Measurements from ENCODE around the gene MUC21. TPM values are rescaled to one million over a fixed set of nuclear protein-coding genes. Genes with fewer than 3 reads are reported as not detected.
"Not testable (repeated sequence)": the region's sequence is repeated elsewhere in the genome, so short reads cannot be mapped to it uniquely, and the experiment has no call there.

Gene MUC21
- total RNA-seq, 4 donors from 2014 or later, result 219 to 945 (median 271) TPM

DNA sequence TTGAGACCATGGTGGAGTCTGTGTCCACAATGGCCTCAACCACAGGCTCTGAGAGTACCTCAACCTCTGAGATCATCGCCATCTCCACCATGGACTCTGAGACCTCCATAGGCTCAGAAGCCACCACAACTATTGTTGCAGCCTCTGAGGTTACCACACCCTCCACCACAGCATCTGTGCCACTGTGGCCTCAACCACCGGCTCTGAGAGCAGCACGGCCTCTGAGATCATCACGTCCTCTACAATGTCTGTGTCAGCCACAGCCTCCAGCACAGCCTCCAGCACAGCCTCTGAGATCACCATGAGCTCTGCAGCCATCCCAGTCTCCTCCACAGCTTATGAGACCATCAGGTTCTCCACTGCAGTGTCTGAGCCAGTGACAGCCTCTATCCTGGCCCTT, 19.4 kb upstream of the MUC21 start:
- 78 to 80% methylated on average over 4 of the region's 4 CpGs for WGBS, 2 donors
- Histone ChIP-seq H3K4me1 (peaks cover 0 to 39% (median 0%) of the 10 kb centered on the region in 3 donors), H3K36me3 (no peaks in the 10 kb centered on the region), H3K9me3 (no peaks in the 10 kb centered on the region), H3K27ac (peak overlapping the region in 2 of 4 donors; percentile 48 to 62), H3K4me3 (no peak overlapping the region), H3K27me3 (no peaks in the 10 kb centered on the region)
- TF ChIP-seq, protein P1, sequence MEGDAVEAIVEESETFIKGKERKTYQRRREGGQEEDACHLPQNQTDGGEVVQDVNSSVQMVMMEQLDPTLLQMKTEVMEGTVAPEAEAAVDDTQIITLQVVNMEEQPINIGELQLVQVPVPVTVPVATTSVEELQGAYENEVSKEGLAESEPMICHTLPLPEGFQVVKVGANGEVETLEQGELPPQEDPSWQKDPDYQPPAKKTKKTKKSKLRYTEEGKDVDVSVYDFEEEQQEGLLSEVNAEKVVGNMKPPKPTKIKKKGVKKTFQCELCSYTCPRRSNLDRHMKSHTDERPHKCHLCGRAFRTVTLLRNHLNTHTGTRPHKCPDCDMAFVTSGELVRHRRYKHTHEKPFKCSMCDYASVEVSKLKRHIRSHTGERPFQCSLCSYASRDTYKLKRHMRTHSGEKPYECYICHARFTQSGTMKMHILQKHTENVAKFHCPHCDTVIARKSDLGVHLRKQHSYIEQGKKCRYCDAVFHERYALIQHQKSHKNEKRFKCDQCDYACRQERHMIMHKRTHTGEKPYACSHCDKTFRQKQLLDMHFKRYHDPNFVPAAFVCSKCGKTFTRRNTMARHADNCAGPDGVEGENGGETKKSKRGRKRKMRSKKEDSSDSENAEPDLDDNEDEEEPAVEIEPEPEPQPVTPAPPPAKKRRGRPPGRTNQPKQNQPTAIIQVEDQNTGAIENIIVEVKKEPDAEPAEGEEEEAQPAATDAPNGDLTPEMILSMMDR (IDR thresholded peaks at IDR 0.05), result no peak
- TF ChIP-seq POLR2A (IDR thresholded peaks at IDR 0.05), result no peak
- DNase-seq, result no peak
- intact Hi-C loops (cut with DNase I), result no loop called here

DNA sequence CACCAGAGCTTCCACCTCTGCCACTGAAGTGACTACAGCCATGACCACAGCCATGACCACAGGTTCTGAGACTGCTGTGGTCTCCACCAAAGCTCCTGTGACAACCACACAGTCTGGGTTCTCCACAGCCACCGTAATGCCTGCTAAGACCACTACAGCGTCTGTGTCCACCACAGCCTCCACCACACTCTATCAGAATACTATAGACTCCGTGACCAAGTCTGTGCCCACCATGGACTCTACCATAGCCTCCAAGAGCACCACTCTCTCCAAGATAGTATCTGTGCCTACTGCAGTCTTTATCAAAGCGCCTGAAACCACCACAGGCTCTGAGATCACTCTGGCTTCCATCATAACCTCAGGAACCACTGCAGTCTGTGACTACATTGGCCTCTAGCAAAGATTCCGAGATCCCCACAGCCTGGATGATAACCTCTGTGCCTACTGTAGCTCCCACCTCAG, 18.3 kb upstream of the MUC21 start:
- Histone ChIP-seq H3K4me3 (no peak overlapping the region), H3K4me1 (peaks cover 0 to 43% (median 0%) of the 10 kb centered on the region in 3 donors), H3K36me3 (no peaks in the 10 kb centered on the region), H3K27ac (no peak overlapping the region), H3K9me3 (no peaks in the 10 kb centered on the region), H3K27me3 (no peaks in the 10 kb centered on the region)
- 81 to 90% methylated on average over 5 of the region's 5 CpGs for WGBS, 2 donors
- no peak for DNase-seq
- TF ChIP-seq, protein P1 (IDR thresholded peaks at IDR 0.05), result no peak
- TF ChIP-seq POLR2A (IDR thresholded peaks at IDR 0.05), result no peak
- intact Hi-C loops (cut with DNase I), result no loop called here

DNA sequence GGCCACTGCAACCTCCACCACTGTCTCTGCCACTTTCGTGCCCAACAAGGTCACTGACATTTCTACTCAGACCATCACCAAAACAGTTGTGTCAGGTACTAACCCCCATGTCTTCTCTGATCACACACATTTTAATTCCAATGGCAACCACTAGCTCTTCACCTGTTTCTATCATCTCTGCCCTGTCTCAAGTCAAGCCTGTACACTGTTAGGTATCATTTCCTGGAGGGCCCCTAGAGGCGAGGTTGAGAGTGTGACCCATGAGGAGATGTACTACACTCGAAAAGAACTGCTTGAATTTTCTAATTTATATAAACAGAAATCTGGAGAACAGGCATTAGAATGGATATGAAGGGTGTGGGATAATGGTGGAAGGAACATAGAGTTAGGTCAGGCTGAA, 17.4 kb upstream of the MUC21 start:
- H3K27me3 ChIP-seq, result no peaks in the 10 kb centered on the region
- whole genome bisulfite sequencing, 2 donors, result 72 to 77% methylated on average over 3 of the region's 3 CpGs
- TF ChIP-seq, protein P1 (IDR thresholded peaks at IDR 0.05), result no peak
- no peak for TF ChIP-seq POLR2A (IDR thresholded peaks at IDR 0.05)
- no peaks in the 10 kb centered on the region for H3K36me3 ChIP-seq
- no peaks in the 10 kb centered on the region for H3K9me3 ChIP-seq
- no peak overlapping the region for H3K27ac ChIP-seq
- intact Hi-C loops (cut with DNase I), result no loop called here
- H3K4me3 ChIP-seq, result no peak overlapping the region
- DNase-seq, result no peak
- H3K4me1 ChIP-seq, result peaks cover 0 to 46% (median 0%) of the 10 kb centered on the region in 3 donors

DNA sequence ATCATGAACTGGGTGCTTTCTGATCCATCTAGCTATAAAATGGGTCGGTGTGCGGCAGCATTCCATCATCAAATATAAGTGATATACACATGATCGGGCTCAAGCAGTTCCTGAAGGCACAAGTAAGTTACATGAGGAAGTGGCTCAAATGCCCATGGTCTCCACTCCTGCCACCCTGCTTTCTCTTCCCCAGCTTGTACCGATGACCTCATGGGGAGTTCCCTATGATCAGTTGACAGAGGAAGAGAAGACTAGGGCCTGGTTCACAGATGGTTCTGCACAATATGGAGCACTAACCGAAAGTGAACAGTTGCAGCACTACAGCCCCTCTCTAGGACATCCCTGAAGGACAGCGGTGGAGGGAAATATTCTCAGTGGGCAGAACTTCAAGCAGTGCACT, 14.3 kb upstream of the MUC21 start:
- intact Hi-C loops (cut with DNase I); H3K9me3 ChIP-seq; DNase-seq; H3K36me3 ChIP-seq; H3K4me3 ChIP-seq: not testable (repeated sequence)
- WGBS, 2 donors, result 83 to 92% methylated on average over 5 to 6 of the region's 6 CpGs
- Histone ChIP-seq H3K4me1 (peaks cover 0 to 15% (median 0%) of the 10 kb centered on the region in 3 donors), H3K27me3 (peaks cover 0 to 11% (median 0%) of the 10 kb centered on the region in 4 donors), H3K27ac (peak overlapping the region in 1 of 4 donors; percentile 9)

DNA sequence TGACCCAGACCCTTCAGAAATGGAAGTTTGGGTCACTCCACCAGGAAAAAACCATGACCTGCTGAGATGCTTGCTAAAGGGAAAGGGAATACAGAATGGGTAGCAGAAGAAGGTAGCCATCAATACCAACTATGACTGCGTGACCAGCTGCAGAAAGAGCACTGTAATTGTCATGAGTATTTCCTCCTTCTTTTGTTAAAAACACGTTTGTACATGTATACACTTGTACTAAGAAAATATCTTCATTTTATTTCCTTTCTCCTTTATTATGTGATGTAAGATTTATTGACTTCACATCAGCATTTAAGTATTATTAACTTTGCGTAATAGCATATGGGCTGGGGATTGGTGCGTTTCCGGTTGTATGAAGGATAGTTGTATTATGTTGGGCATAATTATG, 12.6 kb upstream of the MUC21 start:
- peaks cover 0 to 11% (median 0%) of the 10 kb centered on the region in 4 donors for H3K27me3 ChIP-seq
- DNase-seq, result no peak
- WGBS, 2 donors, result 49 to 58% methylated on average over 5 of the region's 5 CpGs
- TF ChIP-seq POLR2A (IDR thresholded peaks at IDR 0.05), result no peak
- TF ChIP-seq, protein P1 (IDR thresholded peaks at IDR 0.05), result no peak
- no peaks in the 10 kb centered on the region for H3K36me3 ChIP-seq
- H3K4me1 ChIP-seq, result peaks cover 0 to 12% (median 0%) of the 10 kb centered on the region in 3 donors
- peak overlapping the region in 1 of 4 donors; percentile 68 for H3K27ac ChIP-seq
- intact Hi-C loops (cut with DNase I), result no loop called here
- H3K4me3 ChIP-seq, result no peak overlapping the region
- no peaks in the 10 kb centered on the region for H3K9me3 ChIP-seq

DNA sequence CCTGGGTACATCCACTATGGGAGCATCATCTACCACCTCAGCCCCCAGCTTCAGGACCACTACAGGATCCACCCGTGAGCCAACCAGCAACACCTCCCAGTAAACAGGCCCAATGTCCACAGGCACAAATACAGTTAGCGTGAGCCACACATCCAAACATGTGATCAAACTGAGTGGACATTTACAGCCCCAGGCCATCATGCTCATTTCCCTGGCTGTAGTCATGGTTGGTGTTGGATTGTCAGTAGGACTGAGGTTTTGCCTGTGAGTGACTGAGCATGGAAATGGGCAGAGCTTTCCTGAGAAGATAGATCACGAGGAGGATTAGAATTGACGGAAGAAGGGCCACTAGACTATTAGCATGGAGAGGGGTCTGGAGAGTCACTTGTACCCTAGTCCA, 10.7 kb upstream of the MUC21 start:
- WGBS, 2 donors, result 92 to 100% methylated on average over 3 to 4 of the region's 4 CpGs
- no peaks in the 10 kb centered on the region for H3K9me3 ChIP-seq
- TF ChIP-seq POLR2A (IDR thresholded peaks at IDR 0.05), result no peak
- TF ChIP-seq, protein P1 (IDR thresholded peaks at IDR 0.05), result no peak
- H3K4me3 ChIP-seq, result no peak overlapping the region
- intact Hi-C loops (cut with DNase I), result no loop called here
- peaks cover 0 to 11% (median 0%) of the 10 kb centered on the region in 4 donors for H3K27me3 ChIP-seq
- no peaks in the 10 kb centered on the region for H3K36me3 ChIP-seq
- H3K4me1 ChIP-seq, result peaks cover 0 to 18% (median 0%) of the 10 kb centered on the region in 3 donors
- no peak for DNase-seq
- peak overlapping the region in 1 of 4 donors; percentile 17 for H3K27ac ChIP-seq
